HepG2 (cell line): ENCODE data around the gene ZFAND2A. TPM values are rescaled to one million over a fixed set of nuclear protein-coding genes. Genes with fewer than 3 reads are reported as not detected.

Experiments
- JUNB ChIP-seq: sonication (generic); formaldehyde crosslinking; IDR thresholded peaks from 2 replicates; pipeline ENCODE4 v1.8.0; 2022; ENCODE audit warnings: missing genetic modification reagents, mild to moderate bottlenecking, borderline replicate concordance
- MAFK ChIP-seq, 2 experiments: IDR thresholded peaks in 1 of 2; conservative IDR thresholded peaks in 1 of 2; 2 replicates each; pipeline ENCODE4 v1.6.1; 2011; ENCODE audit warnings: improper control_type of control experiment in 2 of 2, low read length in 2 of 2
- NAIF1 ChIP-seq: sonication (generic); formaldehyde crosslinking; IDR thresholded peaks from 2 replicates; pipeline ENCODE4 v1.5.0; 2020; ENCODE audit warnings: mild to moderate bottlenecking, missing genetic modification reagents, borderline replicate concordance
- NFRKB ChIP-seq: fragments of 450-650 bp; IDR thresholded peaks from 2 replicates; pipeline ENCODE4 v1.6.1; 2017
- NR2F2 ChIP-seq: IDR thresholded peaks from 2 replicates; pipeline ENCODE4 v1.6.1; 2012; ENCODE audit warnings: low read depth, inconsistent platforms, borderline replicate concordance
- NR3C1 ChIP-seq: sonication (generic); formaldehyde crosslinking; IDR thresholded peaks from 2 replicates; pipeline ENCODE4 v1.4.0; 2020; ENCODE audit warnings: missing genetic modification reagents
- RBFOX2 ChIP-seq: fragments of 200-400 bp; formaldehyde crosslinking; IDR thresholded peaks from 2 replicates; pipeline ENCODE4 v1.6.1; 2017; ENCODE audit warnings: low read depth, mild to moderate bottlenecking, low read length
- SMARCC2 ChIP-seq: fragments of 450-650 bp; IDR thresholded peaks from 2 replicates; pipeline ENCODE4 v1.6.1; 2017; ENCODE audit warnings: antibody characterized with exemption, mild to moderate bottlenecking
- TBP ChIP-seq: sonication (generic); formaldehyde crosslinking; IDR thresholded peaks from 2 replicates; pipeline ENCODE4 v1.5.0; 2020; ENCODE audit warnings: missing genetic modification reagents
- THAP7 ChIP-seq: sonication (generic); formaldehyde crosslinking; IDR thresholded peaks from 2 replicates; pipeline ENCODE4 v1.8.1; 2023; ENCODE audit warnings: mild to moderate bottlenecking, missing genetic modification reagents
- TSC22D2 ChIP-seq: sonication (generic); formaldehyde crosslinking; IDR thresholded peaks from 2 replicates; pipeline ENCODE4 v1.5.1; 2020; ENCODE audit warnings: missing genetic modification reagents, mild to moderate bottlenecking, borderline replicate concordance
- ZC3H13 ChIP-seq: sonication (generic); formaldehyde crosslinking; IDR thresholded peaks from 2 replicates; pipeline ENCODE4 v1.8.1; 2023; ENCODE audit warnings: mild to moderate bottlenecking, missing genetic modification reagents, moderate library complexity
- ZNF337 ChIP-seq: sonication (generic); formaldehyde crosslinking; IDR thresholded peaks from 2 replicates; pipeline ENCODE4 v1.5.1; 2020; ENCODE audit warnings: missing genetic modification reagents, low read depth, mild to moderate bottlenecking, borderline replicate concordance
- ZNF367 ChIP-seq: sonication (generic); formaldehyde crosslinking; IDR thresholded peaks from 2 replicates; pipeline ENCODE4 v1.4.0; 2020; ENCODE audit warnings: missing genetic modification reagents, borderline replicate concordance
- ZNF777 ChIP-seq: sonication (generic); formaldehyde crosslinking; IDR thresholded peaks from 2 replicates; pipeline ENCODE4 v1.4.0; 2020; ENCODE audit warnings: missing genetic modification reagents
- polyA plus RNA-seq, 8 experiments: library from polyadenylated mRNA; depleted of rRNA in 3 of 8; stranded (reverse) in 7 of 8; unstranded in 1 of 8; fragments of >200 nt; fragmentation: Illumina TruSeq in 4 of 8; extraction: Trizol in 4 of 8; gene quantifications; 2 replicates each; pipeline versions ENCODE4 v1.2.1 to v1.2.3, GENCODE V29; 2011 to 2016; ENCODE audit warnings: low read depth in 4 of 8, missing spikeins in 1 of 8, mixed read lengths in 1 of 8; ENCODE audit not compliant: insufficient read depth in 1 of 8
- total RNA-seq, 5 experiments: library from RNA; depleted of rRNA; stranded (reverse); fragments of >200 nt; fragmentation: Illumina TruSeq; extraction: Trizol; gene quantifications; 2 replicates each; pipeline ENCODE4 v1.2.3, GENCODE V29; 2016; ENCODE audit warnings: low read depth in 1 of 5
- TF ChIP-seq, protein P1 (sequence below): sonication (generic); formaldehyde crosslinking; IDR thresholded peaks from 2 replicates; pipeline ENCODE4 v1.5.0; 2020; ENCODE audit warnings: missing genetic modification reagents
- TF ChIP-seq, protein P2 (sequence below): sonication (generic); formaldehyde crosslinking; IDR thresholded peaks from 2 replicates; pipeline ENCODE4 v1.5.1; 2020; ENCODE audit warnings: mild to moderate bottlenecking, missing genetic modification reagents, moderate library complexity

Gene ZFAND2A
- total and polyA plus RNA-seq, 2 of the 13 experiments (the other 11 are each of a cell fraction or from before 2014, with no cell fraction given): 140 to 153 TPM

DNA sequence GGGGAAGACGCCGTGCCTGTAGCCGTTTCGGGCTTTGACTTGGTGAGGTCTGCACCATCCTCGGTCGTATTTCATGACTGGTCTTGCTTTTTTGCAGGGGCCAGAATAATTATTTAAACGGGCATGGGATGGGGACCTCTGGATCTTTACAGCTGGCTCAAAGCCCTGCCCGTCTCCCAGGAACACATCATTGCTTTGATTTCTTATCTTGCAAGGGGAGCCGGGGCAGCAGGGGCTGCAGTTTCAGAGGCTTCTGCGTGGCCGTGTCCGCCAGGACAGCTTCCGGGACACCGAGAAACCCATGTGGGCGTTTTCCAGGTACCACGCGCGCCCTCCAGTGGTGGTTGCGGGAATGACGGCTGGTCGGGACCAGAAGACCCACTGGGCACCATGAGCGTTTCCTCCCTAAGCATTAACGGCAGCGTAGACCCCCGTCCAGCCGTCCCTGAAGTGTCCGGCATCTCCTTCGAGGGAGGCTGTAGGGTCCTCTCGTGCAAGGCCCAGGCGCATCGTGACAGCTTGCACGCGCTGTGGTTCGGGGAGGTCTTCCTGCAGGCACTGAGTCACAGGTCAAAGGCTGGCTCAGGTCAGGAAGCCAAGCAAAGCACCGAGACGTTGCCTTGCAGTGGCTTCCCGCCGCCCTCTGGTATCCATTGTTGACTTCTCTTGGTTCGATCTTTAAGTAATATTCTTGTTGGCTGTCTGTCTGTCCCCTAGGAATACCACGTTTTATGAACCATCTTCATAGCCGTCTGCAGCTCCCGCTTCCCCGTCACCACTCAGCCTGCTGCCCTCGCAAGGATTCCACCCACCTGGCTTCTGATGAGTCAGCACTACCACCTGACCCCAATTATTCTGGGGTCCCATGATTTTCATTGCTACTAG lies 16.2 kb upstream of the ZFAND2A start (continued):
- TF ChIP-seq ZNF367 (CRISPR knock-in tag) (no peak), TSC22D2 (CRISPR knock-in tag) (peak; percentile 44; the same call in 1 of the 2 replicates), SMARCC2 (no peak), RBFOX2 (peak; percentile 58; the same call in 1 of the 2 replicates), ZC3H13 (CRISPR knock-in tag) (0 out of 2 replicates have a peak, but pooled peaks have one; percentile 49), JUNB (CRISPR knock-in tag) (peak; percentile 24; the same call in 1 of the 2 replicates), THAP7 (CRISPR knock-in tag) (0 out of 2 replicates have a peak, but pooled peaks have one; percentile 24), NR2F2 (no peak), NR3C1 (no peak), NFRKB (no peak), TBP (CRISPR knock-in tag) (no peak), MAFK (conservative IDR thresholded peaks at IDR 0.05 in 1 of 2, IDR thresholded peaks at IDR 0.05 in 1 of 2; ENCODE audit: low read length in 2 of 2) (peak; percentile 91 to 96), ZNF777 (peak; percentile 58), ZNF337 (CRISPR knock-in tag) (peak; percentile 44; the same call in 1 of the 2 replicates), NAIF1 (CRISPR knock-in tag) (no peak; the same call in 1 of the 2 replicates)
- TF ChIP-seq, protein P1, sequence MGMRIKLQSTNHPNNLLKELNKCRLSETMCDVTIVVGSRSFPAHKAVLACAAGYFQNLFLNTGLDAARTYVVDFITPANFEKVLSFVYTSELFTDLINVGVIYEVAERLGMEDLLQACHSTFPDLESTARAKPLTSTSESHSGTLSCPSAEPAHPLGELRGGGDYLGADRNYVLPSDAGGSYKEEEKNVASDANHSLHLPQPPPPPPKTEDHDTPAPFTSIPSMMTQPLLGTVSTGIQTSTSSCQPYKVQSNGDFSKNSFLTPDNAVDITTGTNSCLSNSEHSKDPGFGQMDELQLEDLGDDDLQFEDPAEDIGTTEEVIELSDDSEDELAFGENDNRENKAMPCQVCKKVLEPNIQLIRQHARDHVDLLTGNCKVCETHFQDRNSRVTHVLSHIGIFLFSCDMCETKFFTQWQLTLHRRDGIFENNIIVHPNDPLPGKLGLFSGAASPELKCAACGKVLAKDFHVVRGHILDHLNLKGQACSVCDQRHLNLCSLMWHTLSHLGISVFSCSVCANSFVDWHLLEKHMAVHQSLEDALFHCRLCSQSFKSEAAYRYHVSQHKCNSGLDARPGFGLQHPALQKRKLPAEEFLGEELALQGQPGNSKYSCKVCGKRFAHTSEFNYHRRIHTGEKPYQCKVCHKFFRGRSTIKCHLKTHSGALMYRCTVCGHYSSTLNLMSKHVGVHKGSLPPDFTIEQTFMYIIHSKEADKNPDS (CRISPR knock-in tag): no peak
- TF ChIP-seq, protein P2, sequence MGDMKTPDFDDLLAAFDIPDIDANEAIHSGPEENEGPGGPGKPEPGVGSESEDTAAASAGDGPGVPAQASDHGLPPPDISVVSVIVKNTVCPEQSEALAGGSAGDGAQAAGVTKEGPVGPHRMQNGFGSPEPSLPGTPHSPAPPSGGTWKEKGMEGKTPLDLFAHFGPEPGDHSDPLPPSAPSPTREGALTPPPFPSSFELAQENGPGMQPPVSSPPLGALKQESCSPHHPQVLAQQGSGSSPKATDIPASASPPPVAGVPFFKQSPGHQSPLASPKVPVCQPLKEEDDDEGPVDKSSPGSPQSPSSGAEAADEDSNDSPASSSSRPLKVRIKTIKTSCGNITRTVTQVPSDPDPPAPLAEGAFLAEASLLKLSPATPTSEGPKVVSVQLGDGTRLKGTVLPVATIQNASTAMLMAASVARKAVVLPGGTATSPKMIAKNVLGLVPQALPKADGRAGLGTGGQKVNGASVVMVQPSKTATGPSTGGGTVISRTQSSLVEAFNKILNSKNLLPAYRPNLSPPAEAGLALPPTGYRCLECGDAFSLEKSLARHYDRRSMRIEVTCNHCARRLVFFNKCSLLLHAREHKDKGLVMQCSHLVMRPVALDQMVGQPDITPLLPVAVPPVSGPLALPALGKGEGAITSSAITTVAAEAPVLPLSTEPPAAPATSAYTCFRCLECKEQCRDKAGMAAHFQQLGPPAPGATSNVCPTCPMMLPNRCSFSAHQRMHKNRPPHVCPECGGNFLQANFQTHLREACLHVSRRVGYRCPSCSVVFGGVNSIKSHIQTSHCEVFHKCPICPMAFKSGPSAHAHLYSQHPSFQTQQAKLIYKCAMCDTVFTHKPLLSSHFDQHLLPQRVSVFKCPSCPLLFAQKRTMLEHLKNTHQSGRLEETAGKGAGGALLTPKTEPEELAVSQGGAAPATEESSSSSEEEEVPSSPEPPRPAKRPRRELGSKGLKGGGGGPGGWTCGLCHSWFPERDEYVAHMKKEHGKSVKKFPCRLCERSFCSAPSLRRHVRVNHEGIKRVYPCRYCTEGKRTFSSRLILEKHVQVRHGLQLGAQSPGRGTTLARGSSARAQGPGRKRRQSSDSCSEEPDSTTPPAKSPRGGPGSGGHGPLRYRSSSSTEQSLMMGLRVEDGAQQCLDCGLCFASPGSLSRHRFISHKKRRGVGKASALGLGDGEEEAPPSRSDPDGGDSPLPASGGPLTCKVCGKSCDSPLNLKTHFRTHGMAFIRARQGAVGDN (CRISPR knock-in tag): peak; percentile 99
